ENCODE measurements around the gene LTBP4.

The LTBP4 gene

DNA sequence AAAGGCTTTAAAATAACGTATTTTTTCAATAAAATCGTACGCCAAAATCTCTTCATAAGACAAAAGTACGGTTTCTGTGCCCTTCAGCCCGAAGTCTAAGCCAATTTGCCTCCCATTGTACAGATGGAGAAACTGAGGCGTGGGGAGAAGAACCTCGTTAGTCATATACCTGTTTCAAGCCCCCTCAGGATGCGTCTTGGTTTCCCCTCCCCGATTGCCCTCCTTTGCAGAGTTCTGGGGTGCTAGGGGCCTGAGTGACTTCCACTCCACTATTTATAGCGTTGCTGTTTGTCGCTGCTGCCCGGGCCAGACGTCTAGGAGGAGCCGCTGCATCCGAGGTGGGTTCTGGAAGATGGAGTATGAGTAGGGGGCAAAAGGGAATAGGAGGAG is 2.3 kb upstream of the LTBP4 start:
- DNase-seq, result no peak

DNA sequence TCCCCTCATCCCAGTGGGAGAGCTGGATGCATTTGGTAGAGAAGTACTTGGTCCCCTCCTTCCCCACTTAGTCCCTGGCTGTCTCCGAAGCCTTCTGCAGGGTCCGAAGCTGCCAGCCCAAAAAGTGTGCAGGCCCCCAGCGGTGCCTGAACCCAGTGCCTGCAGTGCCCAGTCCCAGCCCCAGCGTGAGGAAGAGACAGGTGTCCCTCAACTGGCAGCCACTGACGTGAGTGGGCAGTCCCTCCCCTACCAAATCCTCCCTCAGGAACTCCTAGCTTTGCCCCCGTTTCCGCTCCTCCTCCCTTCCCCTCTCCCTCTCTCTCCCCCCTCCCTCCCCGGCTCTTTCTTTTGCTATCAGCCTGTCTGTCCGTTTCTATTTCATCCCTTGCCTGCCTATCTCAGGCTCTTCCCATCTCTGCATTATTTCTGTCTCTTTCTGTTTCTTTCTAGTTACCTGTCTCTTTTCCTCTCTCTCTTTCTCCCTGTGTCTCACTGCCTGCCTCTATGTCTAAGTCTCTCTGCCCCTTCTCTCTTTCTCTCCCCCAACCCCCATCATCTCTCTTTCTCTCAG is 1.8 kb upstream of the LTBP4 start:
- no peak for DNase-seq

DNA sequence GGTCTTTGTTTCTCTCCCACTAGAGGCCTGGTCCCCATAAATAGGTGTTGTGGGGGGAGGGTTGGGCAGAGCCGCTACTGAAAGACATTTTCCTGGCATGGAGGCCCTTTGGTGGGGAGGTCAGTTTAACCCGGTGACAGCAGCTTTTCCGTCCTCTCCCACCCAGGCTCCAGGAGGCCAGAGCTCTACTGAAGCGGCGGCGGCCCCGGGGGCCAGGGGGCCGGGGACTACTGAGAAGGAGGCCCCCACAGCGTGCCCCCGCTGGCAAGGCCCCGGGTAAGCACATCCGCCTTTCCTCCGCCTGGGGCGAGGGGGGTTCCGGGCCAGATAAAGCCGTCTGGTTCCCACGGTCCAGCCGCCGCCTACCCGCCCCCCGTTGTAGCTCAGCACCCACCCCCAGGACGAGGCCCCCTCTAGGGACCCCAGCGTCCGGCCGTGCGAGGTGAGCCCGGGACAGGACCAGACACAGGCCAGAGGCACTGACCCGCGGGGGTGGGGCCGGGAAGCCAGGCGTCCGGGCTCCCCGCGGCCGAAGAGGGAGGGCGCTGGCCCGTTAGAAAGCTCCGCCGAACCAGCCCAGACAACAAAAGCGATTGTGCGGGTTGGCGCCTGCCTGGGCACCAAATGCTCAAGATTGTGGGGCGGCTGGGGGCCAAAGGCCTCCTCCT is 1.1 kb upstream of the LTBP4 start:
- no peak for DNase-seq

DNA sequence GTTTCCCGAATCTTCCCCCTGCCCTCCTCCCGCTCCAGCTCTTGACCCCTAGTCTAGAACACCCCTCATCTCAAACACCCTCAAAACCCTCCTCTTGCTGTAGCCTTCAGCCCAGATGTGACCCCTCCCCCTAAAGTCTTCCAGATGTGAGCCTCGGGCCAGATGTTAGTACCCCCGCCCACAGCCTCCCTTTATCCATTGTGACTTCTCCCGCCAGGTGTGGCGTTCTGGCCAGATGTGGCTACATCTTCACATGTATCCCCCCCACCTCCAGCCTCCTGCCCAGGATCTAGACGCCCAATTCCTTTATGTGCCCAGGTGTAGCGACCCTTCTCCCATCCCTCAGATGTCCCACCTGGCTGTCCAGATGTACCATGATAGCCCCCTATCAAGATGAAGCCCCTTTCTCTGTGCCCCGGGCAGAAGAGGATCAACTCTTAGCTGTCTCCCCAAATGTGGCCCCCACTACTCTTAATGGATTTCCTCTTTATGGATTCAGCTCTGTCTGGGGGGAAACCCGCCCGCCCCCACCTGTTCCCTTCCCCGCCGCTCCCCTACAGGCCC is 517 bp upstream of the LTBP4 start:
- no peak for DNase-seq

DNA sequence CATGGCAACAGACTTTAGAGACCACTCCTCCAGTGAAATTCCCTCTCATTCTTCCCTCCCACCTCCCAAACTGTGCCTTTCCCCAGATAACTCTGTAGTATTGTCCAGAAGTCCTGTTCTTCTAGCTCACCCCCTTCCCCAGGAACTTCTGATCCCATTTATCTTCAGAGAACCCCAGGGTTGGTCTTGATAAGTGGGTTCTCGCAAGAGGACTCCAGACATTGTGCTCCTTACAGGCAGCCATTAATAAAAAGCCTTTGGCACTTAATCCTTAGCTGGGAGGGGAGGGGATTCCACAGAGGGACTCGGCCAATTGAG is 1.9 kb downstream of the LTBP4 start:
- no peak for DNase-seq

DNA sequence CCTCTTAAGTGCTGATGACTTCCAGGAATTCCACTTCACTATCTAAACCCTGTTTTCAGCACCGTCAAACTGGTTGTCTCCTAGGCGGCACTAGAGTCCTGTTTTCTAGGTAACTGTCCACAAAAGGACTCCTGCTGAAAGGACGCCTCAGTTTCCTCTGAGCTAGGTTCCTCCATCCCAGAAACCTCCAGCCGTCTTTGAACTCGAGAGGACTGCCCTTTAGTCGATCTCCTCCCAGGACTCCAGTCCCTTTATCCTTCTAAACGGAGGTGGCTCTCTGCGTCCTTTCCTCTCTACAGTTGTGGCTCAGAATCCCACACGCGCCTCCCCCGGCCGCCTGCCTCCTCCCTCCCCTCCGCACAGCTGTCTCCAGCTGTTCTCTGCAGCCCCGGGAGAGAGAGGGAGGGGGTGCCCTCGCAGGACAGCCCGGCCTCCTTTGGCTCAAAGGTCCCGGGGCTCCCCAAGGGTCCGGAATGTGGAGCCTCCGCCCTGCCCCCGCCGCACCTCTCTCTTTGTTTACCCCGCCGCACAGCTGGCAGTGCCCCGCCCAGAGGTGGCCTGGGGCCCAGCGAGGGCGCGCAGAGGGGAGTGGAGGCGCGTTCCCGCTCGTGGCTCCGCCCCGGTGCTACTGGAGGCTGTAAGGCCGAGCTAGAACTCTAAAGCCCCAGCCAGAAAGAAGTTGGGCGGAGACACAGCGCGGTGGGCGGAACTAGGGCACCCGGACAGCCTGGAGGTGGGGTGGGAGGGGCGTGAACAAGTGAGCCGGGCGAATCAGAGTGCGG is 2.4 kb downstream of the LTBP4 start:
- DNase-seq, result peak; percentile 91

DNA sequence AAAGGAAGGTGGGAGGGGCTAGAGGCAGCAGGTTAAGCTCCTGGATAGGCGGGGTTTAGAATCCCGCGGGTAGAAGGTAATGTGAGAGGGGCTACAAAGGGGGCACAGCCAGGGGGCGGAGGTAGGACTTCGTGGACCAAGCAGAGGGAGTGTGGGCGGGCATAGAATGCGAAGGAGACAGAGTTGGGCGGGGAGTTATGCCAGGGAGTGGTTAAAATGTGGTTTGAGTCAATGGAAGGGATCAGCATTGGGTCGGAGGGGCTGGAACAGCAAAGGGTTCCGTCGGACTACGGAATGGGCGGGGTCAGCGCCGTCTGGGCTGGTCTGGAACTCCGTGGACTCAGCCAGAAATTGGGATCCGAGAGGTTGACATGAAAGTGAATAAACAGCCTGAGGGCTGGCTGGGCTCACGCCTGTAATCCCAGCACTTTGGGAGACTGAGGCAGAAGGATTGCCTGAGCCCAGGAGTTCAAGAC is 3.0 kb downstream of the LTBP4 start:
- DNase-seq, result no peak

DNA sequence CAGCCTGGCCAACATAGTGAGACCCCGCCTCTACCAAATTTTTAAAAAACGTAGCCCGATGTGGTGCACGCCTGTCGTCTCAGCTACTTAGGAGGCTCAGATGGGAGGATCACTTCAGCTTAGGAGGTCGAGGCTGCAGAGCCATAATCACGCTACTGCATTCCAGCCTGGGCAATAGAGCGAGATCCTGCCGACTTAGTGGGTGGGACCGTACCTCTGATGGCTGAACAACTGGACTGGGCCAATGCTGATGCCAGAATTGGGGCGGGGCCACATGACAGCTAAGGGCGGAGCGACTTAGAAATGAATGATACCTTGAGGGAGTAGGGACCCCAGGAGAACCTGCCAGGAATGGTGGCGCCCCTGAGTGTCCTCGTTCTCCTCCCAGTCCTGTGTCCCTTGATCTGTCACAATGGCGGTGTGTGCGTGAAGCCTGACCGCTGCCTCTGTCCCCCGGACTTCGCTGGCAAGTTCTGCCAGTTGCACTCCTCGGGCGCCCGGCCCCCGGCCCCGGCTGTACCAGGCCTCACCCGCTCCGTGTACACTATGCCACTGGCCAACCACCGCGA is 3.6 kb downstream of the LTBP4 start:
- no peak for DNase-seq

DNA sequence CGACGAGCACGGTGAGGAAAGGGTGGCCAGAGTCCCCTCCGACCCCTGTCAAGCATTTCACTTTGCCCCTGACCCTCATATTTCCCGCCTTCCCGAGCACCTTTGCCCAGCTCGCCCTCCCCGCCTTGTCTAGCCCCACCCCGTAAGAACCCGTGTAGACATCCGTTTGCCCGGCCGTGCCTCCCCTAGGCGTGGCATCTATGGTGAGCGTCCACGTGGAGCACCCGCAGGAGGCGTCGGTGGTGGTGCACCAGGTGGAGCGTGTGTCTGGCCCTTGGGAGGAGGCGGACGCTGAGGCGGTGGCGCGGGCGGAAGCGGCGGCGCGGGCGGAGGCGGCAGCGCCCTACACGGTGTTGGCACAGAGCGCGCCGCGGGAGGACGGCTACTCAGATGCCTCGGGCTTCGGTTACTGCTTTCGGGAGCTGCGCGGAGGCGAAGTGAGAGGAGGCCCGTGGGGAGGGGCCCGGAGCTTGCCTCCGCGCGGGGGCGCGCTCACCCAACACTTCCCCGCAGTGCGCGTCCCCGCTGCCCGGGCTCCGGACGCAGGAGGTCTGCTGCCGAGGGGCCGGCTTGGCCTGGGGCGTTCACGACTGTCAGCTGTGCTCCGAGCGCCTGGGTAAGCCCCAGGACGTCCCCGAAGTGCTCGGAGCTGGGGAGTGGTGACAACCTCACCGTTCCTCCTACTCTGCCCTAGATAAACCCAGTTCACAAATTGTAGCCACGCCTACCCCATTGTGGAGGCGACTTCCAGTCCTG is 4.2 kb downstream of the LTBP4 start:
- DNase-seq, result peak; percentile 69

DNA sequence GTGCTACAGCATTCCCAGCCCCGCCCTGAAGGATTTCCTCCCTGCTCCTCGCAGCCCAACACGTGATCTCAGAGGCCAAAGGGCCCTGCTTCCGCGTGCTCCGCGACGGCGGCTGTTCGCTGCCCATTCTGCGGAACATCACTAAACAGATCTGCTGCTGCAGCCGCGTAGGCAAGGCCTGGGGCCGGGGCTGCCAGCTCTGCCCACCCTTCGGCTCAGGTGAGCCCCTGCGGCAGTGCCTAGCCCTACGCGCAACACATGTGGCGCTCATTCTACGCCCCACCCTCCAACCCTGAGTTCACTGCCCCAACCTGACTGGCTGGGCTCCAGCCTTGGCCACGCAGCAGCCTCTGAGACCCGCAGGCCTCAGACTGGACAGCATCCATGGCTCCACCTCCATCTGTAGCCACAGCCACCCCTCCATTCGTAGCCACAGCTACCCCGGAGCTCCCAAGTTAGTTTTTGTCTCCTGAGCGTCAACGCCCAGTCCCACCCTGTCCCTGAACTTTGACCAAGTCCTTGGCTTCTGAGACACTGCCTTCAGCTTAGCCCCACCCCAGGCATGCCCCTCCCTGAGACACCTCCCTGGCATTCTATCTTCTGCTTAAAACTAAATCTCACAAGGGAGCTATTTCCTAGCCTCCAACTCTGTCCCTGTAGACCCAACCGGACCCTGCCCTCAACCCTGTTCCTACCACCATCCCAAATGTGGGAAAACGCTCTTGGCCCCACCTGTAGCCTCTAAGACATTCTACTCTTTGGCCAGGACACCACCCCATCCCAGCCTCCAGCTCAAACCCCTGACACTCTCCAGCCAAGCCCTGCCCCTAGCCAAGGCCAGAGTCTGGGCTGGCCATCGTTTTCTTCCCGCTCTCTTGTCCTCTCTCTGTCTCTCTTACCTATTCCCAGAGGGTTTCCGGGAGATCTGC is 6.4 kb downstream of the LTBP4 start:
- DNase-seq, result no peak

DNA sequence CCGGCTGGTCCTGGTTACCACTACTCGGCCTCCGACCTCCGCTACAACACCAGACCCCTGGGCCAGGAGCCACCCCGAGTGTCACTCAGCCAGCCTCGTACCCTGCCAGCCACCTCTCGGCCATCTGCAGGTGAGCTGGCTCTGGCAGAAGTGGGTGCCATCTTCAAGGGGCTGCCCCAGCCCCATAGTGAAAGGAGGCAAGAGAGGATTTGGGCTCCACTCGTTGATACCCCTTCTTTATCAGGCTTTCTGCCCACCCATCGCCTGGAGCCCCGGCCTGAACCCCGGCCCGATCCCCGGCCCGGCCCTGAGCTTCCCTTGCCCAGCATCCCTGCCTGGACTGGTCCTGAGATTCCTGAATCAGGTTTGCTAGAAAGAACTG is 7.1 kb downstream of the LTBP4 start:
- no peak for DNase-seq

DNA sequence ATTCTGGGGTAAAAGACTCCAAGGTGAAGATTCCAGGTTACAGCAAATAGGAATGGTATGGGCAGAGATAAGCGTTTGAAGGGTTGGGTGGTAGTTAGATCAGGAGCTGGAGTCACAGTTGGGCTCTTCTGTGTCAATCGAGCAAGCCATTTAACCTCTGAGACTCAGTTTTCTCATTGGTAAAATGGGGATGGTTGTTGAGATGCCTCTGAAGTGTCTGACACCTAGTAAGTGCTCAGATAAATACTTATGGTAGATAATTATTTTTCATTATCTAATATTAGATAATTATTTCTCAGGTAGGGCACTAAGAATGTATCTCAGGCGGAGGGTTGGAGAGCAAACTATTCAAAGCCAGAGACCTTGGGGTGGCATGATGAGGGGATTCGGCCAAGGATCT is 7.8 kb downstream of the LTBP4 start:
- no peak for DNase-seq

DNA sequence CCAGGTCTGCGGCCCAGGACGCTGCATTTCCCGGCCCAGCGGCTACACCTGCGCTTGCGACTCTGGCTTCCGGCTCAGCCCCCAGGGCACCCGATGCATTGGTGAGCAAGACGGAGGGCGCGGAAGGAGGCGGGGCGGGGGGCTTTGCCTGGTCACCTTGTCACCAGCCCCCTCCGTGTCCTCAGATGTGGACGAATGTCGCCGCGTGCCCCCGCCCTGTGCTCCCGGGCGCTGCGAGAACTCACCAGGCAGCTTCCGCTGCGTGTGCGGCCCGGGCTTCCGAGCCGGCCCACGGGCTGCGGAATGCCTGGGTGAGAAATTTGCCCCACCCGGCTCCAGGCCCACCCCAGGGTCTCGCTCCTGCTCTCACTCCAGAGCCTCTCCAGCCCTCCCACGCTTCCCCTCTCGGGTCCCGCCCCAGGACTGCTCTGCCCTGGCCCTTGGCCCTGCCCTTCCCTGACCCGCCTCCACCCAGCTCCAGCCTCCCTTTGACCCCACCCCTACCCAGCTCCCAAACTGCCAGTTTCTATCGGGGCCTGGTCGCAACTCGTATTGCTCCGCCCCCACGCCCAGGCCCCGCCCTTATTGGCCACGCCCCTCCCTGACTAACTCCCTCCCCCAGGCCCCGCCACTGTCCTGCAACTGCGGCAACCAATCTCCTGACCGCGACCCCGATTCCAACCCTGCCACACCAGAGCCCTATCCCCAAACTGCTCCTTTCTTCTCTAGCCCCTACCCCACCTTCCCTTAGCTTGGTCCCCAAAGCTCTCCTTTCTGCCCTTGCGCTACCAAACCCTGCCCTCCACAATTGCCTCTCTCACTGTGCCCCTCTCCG is 8.6 kb downstream of the LTBP4 start:
- no peak for DNase-seq

DNA sequence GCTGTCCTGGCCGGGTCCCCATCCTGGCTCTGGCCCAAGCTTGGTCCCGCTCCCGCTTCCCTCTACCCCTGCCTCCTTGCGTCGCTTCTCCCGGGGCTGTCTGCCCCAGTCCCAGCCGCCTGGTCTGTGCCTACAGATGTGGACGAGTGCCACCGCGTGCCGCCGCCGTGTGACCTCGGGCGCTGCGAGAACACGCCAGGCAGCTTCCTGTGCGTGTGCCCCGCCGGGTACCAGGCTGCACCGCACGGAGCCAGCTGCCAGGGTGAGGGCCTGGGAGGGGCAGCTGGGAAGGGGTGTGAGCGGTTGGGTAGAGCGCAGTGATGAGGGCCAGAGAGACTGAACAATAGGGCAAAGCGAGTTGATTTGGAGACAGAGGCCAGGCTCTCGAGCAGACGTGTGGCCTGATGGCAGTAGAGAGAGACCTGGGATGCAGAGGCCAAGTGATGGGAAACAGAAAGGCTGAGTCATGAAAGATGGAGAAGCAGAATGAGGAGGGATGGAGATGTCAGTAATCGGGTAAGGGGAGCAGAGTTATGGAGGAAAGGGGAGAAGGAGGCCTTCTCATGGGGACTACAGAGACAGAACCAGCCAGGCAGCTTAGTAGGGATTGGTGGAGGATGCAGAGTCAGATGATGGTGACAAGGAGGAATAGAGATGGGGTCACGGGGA is 9.4 kb downstream of the LTBP4 start:
- DNase-seq, result no peak

DNA sequence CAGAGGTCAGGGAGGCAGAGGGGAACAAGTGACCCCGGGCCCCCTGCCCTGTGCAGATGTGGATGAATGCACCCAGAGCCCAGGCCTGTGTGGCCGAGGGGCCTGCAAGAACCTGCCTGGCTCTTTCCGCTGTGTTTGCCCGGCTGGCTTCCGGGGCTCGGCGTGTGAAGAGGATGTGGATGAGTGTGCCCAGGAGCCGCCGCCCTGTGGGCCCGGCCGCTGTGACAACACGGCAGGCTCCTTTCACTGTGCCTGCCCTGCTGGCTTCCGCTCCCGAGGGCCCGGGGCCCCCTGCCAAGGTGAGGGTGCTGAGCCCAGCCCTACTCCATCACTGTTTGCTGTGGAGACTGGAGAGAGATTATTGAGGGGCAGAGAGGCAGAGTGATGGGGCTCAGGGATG is 9.9 kb downstream of the LTBP4 start:
- DNase-seq, result no peak

DNA sequence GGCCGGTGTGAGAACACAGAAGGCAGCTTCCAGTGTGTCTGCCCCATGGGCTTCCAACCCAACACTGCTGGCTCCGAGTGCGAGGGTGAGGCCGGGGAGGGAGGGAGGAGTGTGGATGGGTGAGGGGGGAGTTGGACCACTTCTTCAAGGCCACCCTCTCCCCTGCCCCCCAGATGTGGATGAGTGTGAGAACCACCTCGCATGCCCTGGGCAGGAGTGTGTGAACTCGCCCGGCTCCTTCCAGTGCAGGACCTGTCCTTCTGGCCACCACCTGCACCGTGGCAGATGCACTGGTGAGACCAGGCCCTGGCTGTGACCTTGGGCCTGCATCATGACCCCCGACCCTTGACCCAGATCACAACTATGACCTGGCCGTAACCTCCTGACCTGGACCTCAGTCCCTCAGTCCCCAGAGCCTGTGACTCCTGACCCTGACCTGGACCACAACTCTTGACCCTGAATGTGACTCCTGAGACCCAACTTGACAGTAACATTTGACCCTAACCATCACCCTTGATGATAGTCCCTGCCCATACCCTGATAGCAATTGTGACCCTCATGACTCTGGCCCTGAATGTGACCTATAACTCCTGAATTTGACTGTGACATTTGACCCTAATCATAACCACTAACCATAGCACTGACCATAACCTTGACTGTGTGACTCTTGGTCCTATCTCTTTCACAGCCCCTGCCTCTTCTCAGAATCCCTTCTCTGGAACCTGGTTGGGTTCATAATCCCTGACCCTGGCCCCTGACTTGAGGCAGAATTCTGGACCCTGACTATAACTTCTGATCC is 10.9 kb downstream of the LTBP4 start:
- no peak for DNase-seq

DNA sequence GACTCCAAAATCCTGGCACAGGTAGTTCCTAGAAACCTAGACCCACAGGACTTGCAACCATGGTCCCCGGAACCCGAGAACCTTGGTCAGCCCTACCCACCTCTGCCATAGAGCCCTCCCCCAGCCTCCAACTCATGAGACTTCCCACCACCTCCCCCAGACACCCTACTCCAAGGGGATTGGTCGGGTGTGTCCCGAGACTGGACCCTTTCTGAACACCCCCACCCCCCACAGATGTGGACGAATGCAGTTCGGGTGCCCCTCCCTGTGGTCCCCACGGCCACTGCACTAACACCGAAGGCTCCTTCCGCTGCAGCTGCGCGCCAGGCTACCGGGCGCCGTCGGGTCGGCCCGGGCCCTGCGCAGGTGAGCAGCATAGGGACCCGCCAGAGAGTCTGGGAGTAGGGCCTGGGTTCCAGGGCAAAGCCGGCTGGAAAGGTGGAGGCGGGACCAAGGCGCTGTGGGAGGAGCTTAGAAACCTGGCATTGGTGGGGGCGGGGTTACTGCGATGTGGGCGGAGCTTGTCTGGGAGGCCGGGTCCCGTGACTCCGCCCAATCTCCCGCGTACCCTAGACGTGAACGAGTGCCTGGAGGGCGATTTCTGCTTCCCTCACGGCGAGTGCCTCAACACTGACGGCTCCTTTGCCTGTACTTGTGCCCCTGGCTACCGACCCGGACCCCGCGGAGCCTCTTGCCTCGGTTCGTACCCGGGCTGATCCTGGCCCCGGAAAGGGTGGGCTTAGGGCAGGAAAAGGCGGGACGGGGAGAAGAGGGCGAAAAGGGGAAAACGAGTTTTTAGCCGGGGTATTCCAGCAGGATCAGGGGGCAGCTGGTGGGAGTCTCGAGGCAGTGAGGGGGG is 11.9 kb downstream of the LTBP4 start:
- no peak for DNase-seq

All from COR-L47 (cell line).